HepG2 (cell line): ENCODE measurements around the gene KCTD1. TPM values are rescaled to one million over a fixed set of nuclear protein-coding genes. Genes with fewer than 3 reads are reported as not detected.
A peak's percentile ranks its signal among the peaks of the same experiment; 100 is the strongest.

ENCODE experiments used
- ARNTL ChIP-seq: sonication (generic); formaldehyde crosslinking; IDR thresholded peaks from 2 replicates; pipeline ENCODE4 v1.4.0; 2020; ENCODE audit warnings: mild to moderate bottlenecking, missing genetic modification reagents
- CEBPG ChIP-seq: IDR thresholded peaks from 2 replicates; pipeline ENCODE4 v1.6.1; 2016
- HES4 ChIP-seq: sonication (generic); formaldehyde crosslinking; IDR thresholded peaks from 2 replicates; pipeline ENCODE4 v1.9.0; 2021; ENCODE audit warnings: mild to moderate bottlenecking, missing genetic modification reagents, borderline replicate concordance
- HNRNPL ChIP-seq: fragments of 200-400 bp; formaldehyde crosslinking; IDR thresholded peaks from 2 replicates; pipeline ENCODE4 v1.6.1; 2017; ENCODE audit warnings: mild to moderate bottlenecking, low read depth, low read length
- HOMEZ ChIP-seq: IDR thresholded peaks from 2 replicates; pipeline ENCODE4 v1.6.1; 2016; ENCODE audit warnings: low read depth
- KDM1A ChIP-seq: IDR thresholded peaks from 2 replicates; pipeline ENCODE4 v1.6.1; 2016; ENCODE audit warnings: missing compliant biosample characterization
- MAX ChIP-seq: IDR thresholded peaks from 2 replicates; pipeline ENCODE4 v1.6.1; 2012; ENCODE audit warnings: inconsistent platforms
- MED1 ChIP-seq: sonication (generic); formaldehyde crosslinking; IDR thresholded peaks from 2 replicates; pipeline ENCODE4 v1.4.0; 2020; ENCODE audit warnings: missing genetic modification reagents
- NCOR1 ChIP-seq: fragments of 200-600 bp; sonication (generic); IDR thresholded peaks from 2 replicates; pipeline ENCODE4 v1.7.0; 2017; ENCODE audit warnings: antibody characterized with exemption, low read length, borderline replicate concordance
- PHF21A ChIP-seq: sonication (generic); formaldehyde crosslinking; IDR thresholded peaks from 2 replicates; pipeline ENCODE4 v1.5.0; 2020; ENCODE audit warnings: mild to moderate bottlenecking, missing genetic modification reagents
- RARA ChIP-seq: IDR thresholded peaks from 2 replicates; pipeline ENCODE4 v1.6.1; 2016; ENCODE audit warnings: missing genetic modification reagents, missing compliant biosample characterization
- RFX1 ChIP-seq: fragments of 450-650 bp; IDR thresholded peaks from 2 replicates; pipeline ENCODE4 v1.6.1; 2017
- STAG1 ChIP-seq: sonication (generic); formaldehyde crosslinking; IDR thresholded peaks from 2 replicates; pipeline ENCODE4 v1.4.0; 2020; ENCODE audit warnings: missing genetic modification reagents
- TARDBP ChIP-seq: sonication (generic); formaldehyde crosslinking; IDR thresholded peaks from 2 replicates; pipeline ENCODE4 v1.8.0; 2022; ENCODE audit warnings: mild to moderate bottlenecking, missing genetic modification reagents
- TERF1 ChIP-seq: sonication (generic); formaldehyde crosslinking; IDR thresholded peaks from 2 replicates; pipeline ENCODE4 v1.8.0; 2022; ENCODE audit warnings: mild to moderate bottlenecking, missing genetic modification reagents, moderate library complexity
- TGIF2 ChIP-seq: IDR thresholded peaks from 2 replicates; pipeline ENCODE4 v1.6.1; 2016; ENCODE audit warnings: control low read depth, missing compliant biosample characterization
- ZNF136 ChIP-seq: sonication (generic); formaldehyde crosslinking; IDR thresholded peaks from 2 replicates; pipeline ENCODE4 v1.8.1; 2022; ENCODE audit warnings: low read depth, mild to moderate bottlenecking, moderate library complexity, missing genetic modification reagents
- ZNF264 ChIP-seq: sonication (generic); formaldehyde crosslinking; IDR thresholded peaks from 2 replicates; pipeline ENCODE4 v1.4.0; 2020; ENCODE audit warnings: missing genetic modification reagents
- ZNF275 ChIP-seq: sonication (generic); formaldehyde crosslinking; IDR thresholded peaks from 2 replicates; pipeline ENCODE4 v1.8.0; 2022; ENCODE audit warnings: missing genetic modification reagents, mild to moderate bottlenecking, inconsistent platforms, borderline replicate concordance
- ZNF281 ChIP-seq: sonication (generic); formaldehyde crosslinking; IDR thresholded peaks from 2 replicates; pipeline ENCODE4 v1.4.0; 2020; ENCODE audit warnings: missing genetic modification reagents, borderline replicate concordance
- ZNF607 ChIP-seq: sonication (generic); formaldehyde crosslinking; IDR thresholded peaks from 2 replicates; pipeline ENCODE4 v1.5.1; 2020; ENCODE audit warnings: missing genetic modification reagents, mild to moderate bottlenecking, borderline replicate concordance
- ZNF614 ChIP-seq: IDR thresholded peaks from 2 replicates; pipeline ENCODE4 v1.6.1; 2018; ENCODE audit warnings: missing biosample characterization, missing genetic modification reagents, inconsistent platforms, borderline replicate concordance
- ZNF678 ChIP-seq: sonication (generic); formaldehyde crosslinking; IDR thresholded peaks from 2 replicates; pipeline ENCODE4 v1.4.0; 2020; ENCODE audit warnings: mild to moderate bottlenecking, missing genetic modification reagents
- ZNF788 ChIP-seq: sonication (generic); formaldehyde crosslinking; IDR thresholded peaks from 2 replicates; pipeline ENCODE4 v1.5.0; 2020; ENCODE audit warnings: mild to moderate bottlenecking, missing genetic modification reagents, borderline replicate concordance
- ZSCAN9 ChIP-seq: IDR thresholded peaks from 2 replicates; pipeline ENCODE4 v1.6.1; 2016; ENCODE audit warnings: borderline replicate concordance
- polyA plus RNA-seq, 8 experiments: library from polyadenylated mRNA; depleted of rRNA in 3 of 8; stranded (reverse) in 7 of 8; unstranded in 1 of 8; fragments of >200 nt; fragmentation: Illumina TruSeq in 4 of 8; extraction: Trizol in 4 of 8; gene quantifications; 2 replicates each; pipeline versions ENCODE4 v1.2.1 to v1.2.3, GENCODE V29; 2011 to 2016; ENCODE audit warnings: low read depth in 4 of 8, missing spikeins in 1 of 8, mixed read lengths in 1 of 8; ENCODE audit not compliant: insufficient read depth in 1 of 8
- total RNA-seq, 5 experiments: library from RNA; depleted of rRNA; stranded (reverse); fragments of >200 nt; fragmentation: Illumina TruSeq; extraction: Trizol; gene quantifications; 2 replicates each; pipeline ENCODE4 v1.2.3, GENCODE V29; 2016; ENCODE audit warnings: low read depth in 1 of 5

The KCTD1 gene
- total and polyA plus RNA-seq, 2 of the 13 experiments (the other 11 are each of a cell fraction or from before 2014, with no cell fraction given), result 2.7 to 6.8 TPM

GRCh38 chr18:26491194-26491816 is 57.0 kb downstream of the KCTD1 start (continued):
- TF ChIP-seq PHF21A (peak; percentile 77), ARNTL (CRISPR knock-in tag) (peak; percentile 65; the same call in 1 of the 2 replicates), ZNF607 (no peak), KDM1A (CRISPR knock-in tag) (peak; percentile 64), ZSCAN9 (CRISPR knock-in tag) (no peak), ZNF275 (no peak), HNRNPL (peak; percentile 88), STAG1 (CRISPR knock-in tag) (peak; percentile 14; the same call in 1 of the 2 replicates), CEBPG (CRISPR knock-in tag) (peak; percentile 40), MED1 (CRISPR knock-in tag) (peak; percentile 93), ZNF136 (CRISPR knock-in tag) (0 out of 2 replicates have a peak, but pooled peaks have one; percentile 52), RFX1 (peak; percentile 68; the same call in 1 of the 2 replicates), ZNF678 (no peak), TARDBP (CRISPR knock-in tag) (peak; percentile 67; the same call in 1 of the 2 replicates), ZNF264 (peak; percentile 91), HOMEZ (CRISPR knock-in tag) (peak; percentile 90), ZNF614 (peak; percentile 49; the same call in 1 of the 2 replicates), ZNF281 (peak; percentile 57; the same call in 1 of the 2 replicates), MAX (peak; percentile 87), TERF1 (CRISPR knock-in tag) (no peak), TGIF2 (CRISPR knock-in tag) (no peak), ZNF788 (CRISPR knock-in tag) (peak; percentile 79; the same call in 1 of the 2 replicates), NCOR1 (peak; percentile 75), RARA (CRISPR knock-in tag) (peak; percentile 86), HES4 (CRISPR knock-in tag) (no peak)
